ENCODE results near the gene PLPP4. TPM values are rescaled to one million over a fixed set of nuclear protein-coding genes. Genes with fewer than 3 reads are reported as not detected.

Gene PLPP4
- total RNA-seq, 1 donor from 2014 or later, result 2.5 TPM

DNA sequence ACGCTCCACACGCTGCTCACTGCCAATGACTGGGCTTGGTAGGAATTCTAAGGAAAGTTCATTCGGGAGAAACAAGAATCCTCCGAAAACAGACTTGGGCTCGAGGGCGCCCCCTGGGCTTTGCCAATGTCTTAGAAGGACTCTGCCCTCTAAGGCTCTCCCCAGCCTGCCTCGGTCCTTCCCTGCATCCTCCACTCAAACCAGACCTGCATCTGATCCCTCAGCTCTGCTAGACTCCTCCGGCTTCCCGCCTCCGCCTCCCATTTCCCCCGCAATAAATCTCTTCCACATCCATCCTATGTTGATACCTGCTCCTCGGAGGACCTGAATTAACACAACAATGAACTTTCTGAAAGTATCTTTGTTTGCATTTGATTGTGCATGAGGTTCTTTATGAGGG lies 177.6 kb downstream of the PLPP4 start:
- no peak overlapping the region for H3K27ac ChIP-seq
- no peaks in the 10 kb centered on the region for H3K9me3 ChIP-seq
- H3K27me3 ChIP-seq, result no peaks in the 10 kb centered on the region
- DNase-seq (ENCODE audit: extremely low spot score in 2 of 2), result no peak
- no peak overlapping the region for H3K4me3 ChIP-seq
- TF ChIP-seq POLR2AphosphoS5 (IDR thresholded peaks at IDR 0.05; ENCODE audit: insufficient read depth in 1 of 2, low read depth in 1 of 2) (no peak), POLR2A (IDR thresholded peaks at IDR 0.05) (no peak)
- TF ChIP-seq, protein P1, sequence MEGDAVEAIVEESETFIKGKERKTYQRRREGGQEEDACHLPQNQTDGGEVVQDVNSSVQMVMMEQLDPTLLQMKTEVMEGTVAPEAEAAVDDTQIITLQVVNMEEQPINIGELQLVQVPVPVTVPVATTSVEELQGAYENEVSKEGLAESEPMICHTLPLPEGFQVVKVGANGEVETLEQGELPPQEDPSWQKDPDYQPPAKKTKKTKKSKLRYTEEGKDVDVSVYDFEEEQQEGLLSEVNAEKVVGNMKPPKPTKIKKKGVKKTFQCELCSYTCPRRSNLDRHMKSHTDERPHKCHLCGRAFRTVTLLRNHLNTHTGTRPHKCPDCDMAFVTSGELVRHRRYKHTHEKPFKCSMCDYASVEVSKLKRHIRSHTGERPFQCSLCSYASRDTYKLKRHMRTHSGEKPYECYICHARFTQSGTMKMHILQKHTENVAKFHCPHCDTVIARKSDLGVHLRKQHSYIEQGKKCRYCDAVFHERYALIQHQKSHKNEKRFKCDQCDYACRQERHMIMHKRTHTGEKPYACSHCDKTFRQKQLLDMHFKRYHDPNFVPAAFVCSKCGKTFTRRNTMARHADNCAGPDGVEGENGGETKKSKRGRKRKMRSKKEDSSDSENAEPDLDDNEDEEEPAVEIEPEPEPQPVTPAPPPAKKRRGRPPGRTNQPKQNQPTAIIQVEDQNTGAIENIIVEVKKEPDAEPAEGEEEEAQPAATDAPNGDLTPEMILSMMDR (IDR thresholded peaks at IDR 0.05), result no peak
- H3K4me1 ChIP-seq, result no peaks in the 10 kb centered on the region
- intact Hi-C loops (cut with DNase I), result no loop called here
- H3K36me3 ChIP-seq, result no peaks in the 10 kb centered on the region
